GM19099 (cell line): ENCODE data around the gene OCA2.

Experiments
- POLR2A ChIP-seq: IDR thresholded peaks from 3 replicates; pipeline ENCODE4 v1.6.1; 2011; ENCODE audit warnings: low read depth; ENCODE audit not compliant: insufficient read length; ENCODE audit errors: extremely low read depth

Gene OCA2

DNA sequence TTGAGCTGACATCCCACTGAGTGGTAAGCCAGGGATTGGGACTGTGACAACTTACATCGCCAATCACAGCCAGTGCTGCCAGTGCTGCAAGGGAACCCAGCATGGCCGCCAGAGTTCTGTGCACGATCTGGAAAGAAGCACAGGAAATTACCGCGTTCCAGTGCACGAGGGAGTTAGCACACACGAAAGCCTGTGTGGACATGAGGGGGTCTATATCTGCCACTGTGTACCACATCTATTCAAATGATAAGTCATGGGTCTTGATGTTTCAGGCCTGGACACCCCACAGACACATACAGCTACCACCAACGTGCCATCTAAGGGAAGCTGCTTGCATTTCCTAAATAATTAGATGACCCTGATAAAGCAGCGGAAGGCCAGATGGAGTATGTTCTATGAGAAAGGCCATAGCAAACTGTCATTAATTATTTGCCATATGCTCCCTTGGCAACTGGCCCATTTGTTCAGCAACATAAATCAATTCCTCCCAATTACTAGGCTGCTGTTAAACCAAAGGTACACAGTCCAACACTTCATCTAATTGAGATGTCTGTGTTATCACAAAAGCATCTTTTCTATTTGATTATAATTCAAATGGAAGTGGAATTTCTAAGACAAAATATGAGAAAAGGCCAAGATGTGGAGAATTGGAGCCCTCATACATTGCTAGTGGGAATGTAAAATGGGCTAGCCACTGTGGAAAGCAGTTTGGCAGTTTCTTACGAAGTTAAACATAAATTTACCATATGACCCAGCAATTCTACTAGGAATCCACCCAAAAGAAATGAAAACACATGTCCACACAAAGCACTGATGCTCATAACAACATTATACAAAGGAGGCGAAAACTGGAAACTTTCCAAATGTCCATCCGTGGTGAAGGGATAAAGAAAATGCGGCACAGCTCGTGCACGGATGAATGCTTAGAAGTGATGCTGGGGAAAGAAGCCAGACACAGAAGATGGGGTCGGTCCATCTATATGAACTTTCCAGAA lies 108.3 kb downstream of the OCA2 start:
- no peak for TF ChIP-seq POLR2A

DNA sequence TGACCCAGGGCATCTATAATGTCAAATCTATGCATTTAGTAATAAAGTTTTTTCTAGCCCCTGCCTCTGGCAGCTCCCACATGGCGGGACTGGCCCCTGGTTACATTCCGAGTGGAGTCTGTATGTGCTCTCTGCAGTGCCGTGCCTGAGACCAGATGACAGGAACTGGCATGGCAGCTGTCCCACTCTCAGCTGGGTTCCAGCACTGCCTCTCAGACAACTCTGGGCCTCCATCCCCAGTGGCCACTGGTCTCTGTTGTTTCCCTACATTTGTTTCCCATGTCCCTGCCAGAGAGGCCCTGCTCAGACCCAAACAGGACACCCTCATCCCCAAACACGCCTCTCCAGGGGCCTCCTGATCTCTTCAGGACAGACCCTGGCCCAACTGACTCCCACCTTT lies 109.3 kb downstream of the OCA2 start:
- no peak for TF ChIP-seq POLR2A

DNA sequence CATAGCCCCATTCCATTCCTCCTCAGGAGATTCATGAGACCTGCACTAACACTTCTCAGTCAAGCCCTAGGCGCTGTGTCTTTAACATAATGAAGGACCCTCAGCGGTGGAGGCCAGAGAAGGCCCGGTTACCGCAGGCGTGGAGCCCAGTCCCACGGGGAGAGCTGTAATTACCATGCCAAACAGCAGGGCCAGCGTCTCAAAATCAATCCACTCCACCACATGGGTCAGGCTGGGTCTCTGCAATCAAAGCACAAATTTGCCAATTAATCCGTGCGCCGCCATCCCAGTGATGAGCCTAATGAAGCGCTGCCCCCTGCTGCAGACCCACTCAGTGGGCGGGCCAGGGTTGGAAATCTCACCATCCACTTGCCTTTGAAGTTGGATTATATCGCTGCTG lies 109.7 kb downstream of the OCA2 start:
- TF ChIP-seq POLR2A = no peak

DNA sequence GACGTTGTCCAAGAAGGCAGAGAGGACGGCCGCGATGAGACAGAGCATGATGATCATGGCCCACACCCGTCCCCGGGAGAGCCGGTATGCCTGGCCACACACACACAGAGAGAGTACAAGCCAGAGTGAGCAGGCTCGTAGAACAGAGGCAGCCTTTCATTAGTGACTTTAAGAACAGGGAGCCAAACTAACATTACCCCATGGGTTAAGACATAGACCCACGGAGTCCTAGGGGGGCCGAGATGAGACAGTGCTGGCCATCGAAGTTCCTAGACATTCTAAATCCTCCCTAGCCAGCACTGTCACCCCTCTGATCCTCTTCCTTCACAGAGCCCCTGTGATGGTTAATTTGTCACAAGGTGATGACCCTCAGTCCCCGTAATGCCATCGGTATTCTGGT lies 114.0 kb downstream of the OCA2 start:
- no peak for TF ChIP-seq POLR2A

DNA sequence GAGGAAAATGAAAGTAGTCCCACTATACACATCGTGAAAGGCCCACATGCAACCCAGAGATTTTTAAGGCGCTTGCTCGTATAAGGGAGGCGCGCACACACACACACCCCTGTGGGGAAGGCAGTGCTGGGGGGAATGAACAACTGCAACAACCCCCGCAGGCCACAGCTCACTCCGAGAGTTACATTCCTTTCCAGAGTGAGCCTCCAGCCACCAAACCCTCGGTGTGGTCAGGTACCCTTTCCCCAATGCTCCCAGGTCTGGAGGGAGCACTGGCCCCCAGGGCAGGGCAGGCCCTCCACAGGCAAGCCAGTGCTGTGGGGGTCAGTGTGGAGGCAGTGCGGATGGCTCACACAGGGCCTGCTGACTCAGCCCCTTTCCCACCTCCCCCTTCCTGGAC lies 115.6 kb downstream of the OCA2 start:
- TF ChIP-seq POLR2A = no peak

DNA sequence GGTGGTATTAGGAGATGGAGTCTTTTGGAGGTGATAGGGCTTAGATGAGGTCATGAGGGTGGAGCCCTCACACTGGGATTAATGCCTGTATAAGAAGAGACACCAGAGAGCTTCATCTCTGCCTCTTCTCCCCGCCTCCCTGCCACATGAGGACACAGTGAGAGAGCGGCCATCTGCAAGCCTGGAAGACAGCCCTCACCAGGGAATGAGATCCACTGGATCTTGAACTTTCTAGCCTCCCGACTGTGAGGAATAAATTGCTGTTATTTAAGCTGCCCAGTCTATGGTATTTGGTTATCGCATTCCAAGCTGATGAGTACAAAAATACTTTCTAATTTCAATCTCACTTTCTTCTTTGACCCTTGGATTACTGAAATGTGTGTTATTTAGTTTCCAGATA lies 121.4 kb downstream of the OCA2 start:
- no peak for TF ChIP-seq POLR2A

DNA sequence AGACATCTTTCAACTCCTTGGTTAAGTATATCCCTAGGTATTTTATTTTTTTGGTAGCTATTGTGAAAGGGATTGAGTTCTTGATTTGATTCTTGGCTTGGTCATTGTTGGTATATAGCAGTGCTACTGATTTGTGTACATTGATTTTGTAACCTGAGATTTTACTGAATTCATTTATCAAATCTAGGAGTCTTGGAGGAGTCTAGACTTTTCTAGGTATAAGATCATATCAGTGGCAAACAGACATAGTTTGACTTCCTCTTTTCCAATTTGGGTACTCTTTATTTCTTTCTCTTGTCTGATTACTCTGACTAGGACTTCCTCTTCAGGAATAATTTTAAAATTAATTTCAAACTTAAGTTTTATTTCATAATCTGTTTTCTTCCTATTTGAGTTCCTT lies 125.2 kb downstream of the OCA2 start:
- no peak for TF ChIP-seq POLR2A

DNA sequence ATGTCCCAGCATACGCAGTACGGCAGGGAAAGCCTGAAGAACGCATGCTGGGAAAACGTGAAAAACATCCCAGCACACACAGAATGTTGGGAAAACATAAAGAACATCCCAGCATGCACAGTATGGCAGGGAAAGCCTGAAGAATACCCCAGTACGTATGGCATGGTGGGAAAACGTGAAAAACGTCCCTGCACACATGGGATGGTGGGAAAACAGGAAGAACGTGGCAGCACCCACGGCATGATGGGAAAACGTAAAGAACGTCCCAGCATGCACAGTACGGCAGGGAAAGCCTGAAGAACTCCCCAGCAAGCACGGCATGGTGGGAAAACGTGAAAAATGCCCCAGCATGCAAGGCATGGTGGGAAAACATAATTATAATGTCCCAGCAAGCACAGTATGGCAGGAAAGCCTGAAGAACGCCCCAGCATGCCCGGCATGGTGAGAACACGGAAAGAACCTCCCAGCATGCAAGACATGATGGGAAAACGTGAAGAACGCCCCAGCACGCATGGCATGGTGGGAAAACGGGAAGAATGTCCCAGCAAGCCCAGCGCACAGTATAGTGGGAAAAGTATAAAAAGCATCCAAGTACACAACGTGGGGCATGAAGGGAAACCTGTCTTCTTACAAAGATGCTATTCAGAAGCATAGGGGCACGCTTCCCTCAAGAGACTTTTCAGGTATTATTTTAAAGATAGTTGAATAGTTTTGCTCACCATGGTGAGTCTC lies 128.3 kb downstream of the OCA2 start:
- no peak for TF ChIP-seq POLR2A

DNA sequence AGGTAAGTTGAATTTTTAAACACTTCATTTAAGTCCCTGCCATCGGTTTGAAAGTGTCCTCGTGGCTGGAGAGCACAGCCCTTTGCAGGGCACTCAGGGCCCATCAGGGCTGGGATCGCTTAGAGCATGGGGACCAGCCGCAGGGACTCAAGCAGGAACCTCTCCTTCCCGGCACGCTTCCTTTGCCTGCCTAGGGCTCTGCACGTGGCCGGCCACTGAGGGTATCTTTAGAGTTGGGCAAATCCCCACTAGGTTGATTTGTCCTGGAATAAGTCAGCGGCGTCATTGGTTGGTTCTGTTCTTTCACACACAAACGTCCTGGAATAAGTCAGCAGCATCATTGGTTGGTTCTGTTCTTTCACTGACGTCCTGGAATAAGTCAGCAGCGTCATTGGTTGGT lies 131.6 kb downstream of the OCA2 start:
- no peak for TF ChIP-seq POLR2A

DNA sequence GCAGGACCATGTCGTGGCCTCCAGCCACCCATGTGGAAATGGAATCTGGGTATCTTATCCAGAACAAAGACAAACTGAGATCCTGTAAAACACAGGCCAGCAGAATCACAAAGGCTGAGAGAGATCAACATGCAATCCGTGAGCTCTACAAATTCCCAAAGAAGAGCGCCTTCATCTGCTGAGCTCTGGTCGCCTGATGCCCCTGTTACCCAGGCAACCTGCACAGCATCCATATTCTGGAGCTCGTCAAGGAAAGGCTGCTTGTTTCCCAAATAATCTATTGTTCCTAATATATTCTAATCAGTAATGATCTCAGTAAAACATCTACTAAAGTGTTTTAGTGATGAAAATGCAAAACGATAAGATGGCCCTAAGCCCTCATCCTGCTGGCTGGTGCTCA lies 133.6 kb downstream of the OCA2 start:
- TF ChIP-seq POLR2A = no peak

DNA sequence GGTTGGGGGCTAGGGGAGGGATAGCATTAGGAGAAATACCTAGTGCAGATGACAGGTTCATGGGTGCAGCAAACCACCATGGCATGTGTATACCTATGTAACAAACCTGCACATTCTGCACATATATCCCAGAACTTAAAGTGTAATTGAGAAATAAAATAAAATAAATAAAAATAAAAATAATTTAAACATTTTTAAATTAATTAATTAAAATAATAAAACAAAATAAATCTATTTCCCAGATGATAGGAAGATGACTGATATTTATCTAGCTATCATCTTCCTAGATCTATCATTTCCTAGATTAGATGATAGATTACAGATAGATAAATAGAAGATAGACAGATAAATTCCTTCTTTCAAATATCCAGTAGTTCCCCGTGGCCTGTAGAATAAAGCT lies 137.3 kb downstream of the OCA2 start:
- TF ChIP-seq POLR2A = no peak

DNA sequence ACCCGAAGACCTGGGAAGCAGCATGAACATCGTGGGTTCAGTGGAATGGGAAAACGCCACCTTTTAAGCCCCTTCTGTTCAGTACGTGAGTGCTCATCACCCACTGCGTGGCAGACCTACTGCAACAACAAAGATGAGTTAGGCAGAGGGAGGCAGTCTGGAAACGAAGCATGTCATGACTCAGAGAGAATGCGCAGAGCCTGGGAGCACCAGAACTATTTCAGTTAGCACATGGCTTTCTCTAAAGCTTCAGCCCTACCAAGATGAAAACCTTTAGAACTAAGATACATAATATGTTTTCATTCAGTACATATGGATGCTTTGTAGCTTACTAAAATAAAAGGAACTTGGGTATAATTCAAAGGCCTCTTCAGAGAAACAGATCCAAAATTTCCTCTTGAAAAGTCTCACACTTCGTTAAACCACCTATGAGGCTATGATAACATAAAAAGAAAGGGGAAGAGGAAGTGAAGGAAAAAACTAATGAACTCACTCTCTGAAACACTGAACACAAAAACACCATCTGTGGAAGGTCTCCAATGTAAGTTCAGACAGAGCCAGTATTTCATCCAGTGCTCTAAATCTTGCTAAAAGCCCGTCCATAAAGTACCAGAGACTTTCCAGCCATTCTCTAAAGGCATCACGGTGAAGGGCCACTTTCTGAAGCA lies 140.1 kb downstream of the OCA2 start:
- no peak for TF ChIP-seq POLR2A

DNA sequence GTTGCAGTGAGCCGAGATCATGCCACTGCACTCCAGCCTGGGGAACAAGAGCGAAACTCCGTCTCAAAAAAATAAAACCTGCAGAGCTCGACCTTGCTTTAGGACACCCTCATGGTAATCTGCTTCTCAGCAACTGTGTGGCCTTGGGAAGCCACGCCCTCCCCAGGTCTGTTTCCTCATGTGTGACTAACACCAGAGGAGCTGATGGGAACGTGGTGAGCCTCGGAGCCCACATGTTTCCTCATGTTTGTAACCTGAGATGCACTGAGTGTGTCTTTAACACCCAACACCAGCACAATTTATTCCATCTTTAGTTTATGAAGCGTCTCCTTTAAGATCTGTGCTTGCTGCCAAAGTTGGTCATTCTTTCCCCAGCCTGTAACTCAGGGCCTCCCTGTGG lies 142.8 kb downstream of the OCA2 start:
- no peak for TF ChIP-seq POLR2A

DNA sequence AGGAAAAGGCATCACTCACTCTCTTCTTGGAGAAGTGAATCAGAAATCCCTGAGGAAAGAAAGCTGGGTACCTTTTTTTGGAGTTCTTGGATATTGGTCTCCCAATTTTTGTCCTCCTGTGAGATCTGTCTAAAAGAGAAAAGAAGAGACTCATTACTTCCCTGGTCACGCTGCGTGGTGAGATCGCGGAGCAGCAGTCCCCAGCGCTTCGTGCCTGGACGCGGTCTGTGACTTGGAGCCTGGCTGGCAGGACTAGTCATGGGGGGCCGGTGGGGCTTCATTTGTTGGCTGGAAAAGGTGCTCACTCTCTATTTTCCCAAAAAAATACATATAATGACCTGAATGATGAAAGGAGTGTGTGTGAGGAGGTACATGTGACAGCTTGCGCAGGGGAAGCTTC lies 144.0 kb downstream of the OCA2 start:
- TF ChIP-seq POLR2A = no peak

DNA sequence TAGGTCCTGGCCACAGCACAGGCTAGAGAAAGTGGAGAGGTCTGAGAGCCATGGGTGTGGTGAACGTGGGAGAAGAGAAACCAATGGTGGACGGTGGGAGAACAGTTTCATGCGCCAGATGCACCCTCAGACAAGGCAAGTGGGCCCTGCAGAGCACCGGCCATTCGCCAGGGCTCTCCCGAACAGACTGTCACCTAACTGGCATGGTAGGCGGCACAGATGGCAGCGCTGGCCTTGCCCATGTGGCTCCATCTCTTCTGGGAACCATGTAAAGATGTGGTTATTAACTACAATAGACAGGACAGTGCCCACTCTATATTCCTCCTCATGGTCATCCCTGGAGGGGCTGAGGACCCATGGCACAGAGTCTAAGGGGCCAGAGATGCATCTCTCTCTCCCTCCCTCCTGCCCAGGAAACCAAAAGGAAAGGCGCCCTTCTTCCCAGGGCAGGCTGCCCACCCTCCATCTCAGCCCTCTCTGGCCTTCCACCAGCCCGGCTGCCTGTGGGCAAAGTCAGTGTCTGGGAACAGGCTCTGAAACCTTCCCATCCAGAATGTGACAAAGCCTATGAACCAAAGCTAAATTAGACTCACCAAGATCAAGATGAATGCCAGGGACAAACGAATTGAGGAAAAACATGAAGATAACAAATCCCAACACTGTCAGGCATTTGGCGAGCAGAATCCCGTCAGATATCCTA lies 147.8 kb downstream of the OCA2 start:
- TF ChIP-seq POLR2A = no peak
